B cell (primary cell): Measurements from ENCODE around the gene TMEM140. TPM values are rescaled to one million over a fixed set of nuclear protein-coding genes. Genes with fewer than 3 reads are reported as not detected.

Experiments
- ATAC-seq: fragments of 200-7000 bp; cut with Tn5 transposase; one replicate; pipeline ENCODE4 v1.10.0; 2021; ENCODE audit warnings: low read depth, mild to moderate bottlenecking, moderate number of reproducible peaks, moderate library complexity
- CTCF ChIA-PET: fragments of 350-600 bp; sonication (Branson Sonifier 250); formaldehyde crosslinking; loops from one replicate; lab custom pipeline; 2021; ENCODE audit warnings: antibody characterized with exemption, inconsistent platforms; lab: Charles Lee
- POLR2A ChIA-PET: fragments of 350-600 bp; sonication (Branson Sonifier 250); formaldehyde crosslinking; loops from one replicate; lab custom pipeline; 2021; ENCODE audit warnings: antibody characterized with exemption; lab: Charles Lee
- DNase-seq: peaks from one replicate; pipeline ENCODE4 v3.0.0; 2013
- H2AFZ ChIP-seq: 2 replicates; pipeline ENCODE4 v1.6.1; 2012; ENCODE audit warnings: mild to moderate bottlenecking, low read depth, low read length; ENCODE audit not compliant: insufficient read depth, poor library complexity, severe bottlenecking
- H3K27ac ChIP-seq, 2 donors: 1 replicate in 1 of 2; 2 replicates in 1 of 2; pipeline ENCODE4 v1.5.1; 2012 to 2013; ENCODE audit warnings: low read length in 2 of 2, mild to moderate bottlenecking in 2 of 2, moderate library complexity in 1 of 2
- H3K27me3 ChIP-seq, 4 experiments: fragments of 200-600 bp in 1 of 4; sonication (generic) in 1 of 4; replicated peaks in 1 of 4; 1 replicate in 2 of 4; 2 replicates in 2 of 4; pipeline versions ENCODE4 v1.6.1 to v1.7.0; 2013 to 2016; ENCODE audit warnings: low read length in 3 of 4, mild to moderate bottlenecking in 2 of 4, mixed read lengths in 1 of 4, moderate library complexity in 1 of 4; ENCODE audit not compliant: insufficient read depth in 4 of 4, control insufficient read depth in 3 of 4; ENCODE audit errors: control extremely low read depth in 1 of 4
- H3K36me3 ChIP-seq, 2 experiments: replicated peaks in 1 of 2; 1 replicate in 1 of 2; 2 replicates in 1 of 2; pipeline versions ENCODE4 v1.6.1 to v1.7.1; 2013; ENCODE audit warnings: low read length in 1 of 2; ENCODE audit not compliant: insufficient read depth in 2 of 2, control insufficient read depth in 1 of 2; ENCODE audit errors: control extremely low read depth in 1 of 2, extremely low read depth in 1 of 2
- H3K4me1 ChIP-seq, 2 donors: fragments of 200-600 bp in 1 of 2; sonication (generic) in 1 of 2; 1 replicate in 1 of 2; 2 replicates in 1 of 2; pipeline versions ENCODE4 v1.5.1 to v1.6.1; 2013 to 2017; ENCODE audit warnings: low read length in 2 of 2; ENCODE audit not compliant: control insufficient read depth in 2 of 2, insufficient read depth in 2 of 2
- H3K4me2 ChIP-seq: replicated peaks from 2 replicates; pipeline ENCODE3; 2012; ENCODE audit warnings: mild to moderate bottlenecking, low read depth, low read length; ENCODE audit not compliant: poor library complexity, severe bottlenecking
- H3K4me3 ChIP-seq, 5 experiments: fragments of 200-600 bp in 1 of 5; sonication (generic) in 1 of 5; 1 replicate in 3 of 5; 2 replicates in 2 of 5; pipeline versions ENCODE4 v1.5.1 to v1.7.0; 2011 to 2016; ENCODE audit warnings: low read length in 4 of 5, mild to moderate bottlenecking in 4 of 5, low read depth in 2 of 5, control low read depth in 1 of 5, moderate library complexity in 1 of 5; ENCODE audit not compliant: insufficient read depth in 1 of 5; ENCODE audit errors: control extremely low read depth in 1 of 5, extremely low read depth in 1 of 5
- H3K79me2 ChIP-seq: fragments of 200-600 bp; sonication (generic); one replicate; pipeline ENCODE4 v1.6.0; 2016; ENCODE audit warnings: low read length; ENCODE audit not compliant: control insufficient read depth, insufficient read depth
- H3K9ac ChIP-seq: fragments of 200-600 bp; sonication (generic); 2 replicates; pipeline ENCODE4 v1.6.1; 2017; ENCODE audit warnings: mild to moderate bottlenecking, low read length, moderate library complexity
- H3K9me3 ChIP-seq, 3 donors: one replicate each; pipeline versions ENCODE4 v1.6.1 to v1.7.1; 2013; ENCODE audit warnings: low read length in 2 of 3; ENCODE audit not compliant: control insufficient read depth in 2 of 3, insufficient read depth in 1 of 3; ENCODE audit errors: control extremely low read depth in 1 of 3
- H4K20me1 ChIP-seq: 2 replicates; pipeline ENCODE4 v1.6.0; 2012; ENCODE audit warnings: mild to moderate bottlenecking, low read length; ENCODE audit not compliant: insufficient read depth, control insufficient read depth, poor library complexity, severe bottlenecking
- H3K27ac Mint-ChIP-seq: one replicate; pipeline ENCODE4 v1.8.0; 2021; ENCODE audit warnings: mixed read lengths
- H3K27me3 Mint-ChIP-seq: one replicate; pipeline ENCODE4 v1.8.0; 2021; ENCODE audit warnings: mixed read lengths
- H3K4me1 Mint-ChIP-seq: one replicate; pipeline ENCODE4 v1.8.0; 2021; ENCODE audit warnings: mixed read lengths
- H3K4me3 Mint-ChIP-seq: one replicate; pipeline ENCODE4 v1.8.0; 2021; ENCODE audit warnings: mixed read lengths
- H3K9me3 Mint-ChIP-seq: one replicate; pipeline ENCODE4 v1.8.0; 2022; ENCODE audit warnings: mixed read lengths; ENCODE audit not compliant: insufficient read depth
- EZH2 ChIP-seq: IDR thresholded peaks from 2 replicates; pipeline ENCODE4 v1.6.1; 2012; ENCODE audit warnings: borderline replicate concordance, low read depth, mild to moderate bottlenecking, moderate library complexity, low read length; ENCODE audit not compliant: insufficient read depth, poor library complexity, severe bottlenecking
- WGBS: methylation state at CpG from one replicate; pipeline ENCODE4 v1.1.5; 2013; ENCODE audit warnings: missing lambda C conversion rate; ENCODE audit not compliant: insufficient coverage; 5-methylcytosine and 5-hydroxymethylcytosine counted together
- intact Hi-C: fragments of 100-400 bp; cut with micrococcal nuclease; formaldehyde crosslinking; loops from one replicate; pipeline ENCODE4 v1.10.0; 2022
- polyA plus RNA-seq: library from polyadenylated mRNA; depleted of rRNA; stranded (reverse); fragments of >200 nt; gene quantifications from 2 replicates; pipeline ENCODE4 v1.2.3, GENCODE V29; 2012
- total RNA-seq, 2 donors: library from RNA; stranded (reverse); fragments of 120-200 nt in 1 of 2; gene quantifications; 1 replicate in 1 of 2; 2 replicates in 1 of 2; pipeline versions ENCODE4 v1.2.3 to v1.2.4, GENCODE V29; 2013 to 2022
- TF ChIP-seq, protein P1 (sequence below): fragments of 200-600 bp; IDR thresholded peaks from one replicate; pipeline ENCODE4 v1.8.0; 2022; ENCODE audit warnings: antibody characterized with exemption, mild to moderate bottlenecking

TMEM140 gene
- total and polyA plus RNA-seq, 2 donors (not counting 1 experiment from before 2014, with no cell fraction given) = 3.8 to 79.1 TPM

DNA sequence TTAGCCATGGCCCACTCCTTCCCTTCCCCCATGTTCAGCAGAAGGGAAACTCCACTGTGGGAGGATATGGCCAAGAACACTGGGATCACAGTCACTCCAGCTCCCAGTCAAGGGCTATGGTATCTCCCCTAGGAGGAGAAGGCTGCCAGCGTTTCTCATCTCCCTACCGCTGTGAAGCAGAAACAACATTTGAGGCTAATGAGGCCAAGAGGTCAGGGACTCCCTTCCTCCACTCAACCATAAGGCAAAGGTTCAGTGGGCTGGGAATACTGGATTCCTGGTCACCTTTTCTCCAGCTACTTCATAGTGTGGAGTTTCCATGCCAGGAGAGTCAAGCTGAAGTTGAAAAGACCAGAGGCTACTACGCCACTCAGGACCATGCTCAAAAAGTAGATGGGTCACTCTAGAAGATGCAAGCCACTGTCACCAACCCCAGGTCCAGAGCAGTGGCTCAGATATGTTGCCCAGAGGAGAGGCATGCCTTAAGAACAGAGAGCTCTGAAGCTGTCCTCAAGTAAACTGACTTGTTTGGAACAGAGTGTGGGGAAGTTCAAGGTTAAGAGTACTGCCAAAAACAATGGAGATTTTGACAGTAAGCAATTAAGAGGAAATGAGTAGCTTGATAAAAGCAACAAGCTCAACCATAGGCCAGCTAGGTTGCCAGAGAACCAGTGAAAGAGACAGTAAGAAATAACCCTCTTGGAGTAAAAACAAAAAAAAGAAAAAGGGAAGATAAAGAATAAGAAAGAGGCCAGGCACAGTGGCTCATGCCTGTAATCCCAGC lies 3.8 kb upstream of the TMEM140 start:
- no peaks in the 10 kb centered on the region for H3K27me3 ChIP-seq
- no peak for DNase-seq
- no peak overlapping the region for H3K27ac Mint-ChIP-seq
- TF ChIP-seq, protein P1, sequence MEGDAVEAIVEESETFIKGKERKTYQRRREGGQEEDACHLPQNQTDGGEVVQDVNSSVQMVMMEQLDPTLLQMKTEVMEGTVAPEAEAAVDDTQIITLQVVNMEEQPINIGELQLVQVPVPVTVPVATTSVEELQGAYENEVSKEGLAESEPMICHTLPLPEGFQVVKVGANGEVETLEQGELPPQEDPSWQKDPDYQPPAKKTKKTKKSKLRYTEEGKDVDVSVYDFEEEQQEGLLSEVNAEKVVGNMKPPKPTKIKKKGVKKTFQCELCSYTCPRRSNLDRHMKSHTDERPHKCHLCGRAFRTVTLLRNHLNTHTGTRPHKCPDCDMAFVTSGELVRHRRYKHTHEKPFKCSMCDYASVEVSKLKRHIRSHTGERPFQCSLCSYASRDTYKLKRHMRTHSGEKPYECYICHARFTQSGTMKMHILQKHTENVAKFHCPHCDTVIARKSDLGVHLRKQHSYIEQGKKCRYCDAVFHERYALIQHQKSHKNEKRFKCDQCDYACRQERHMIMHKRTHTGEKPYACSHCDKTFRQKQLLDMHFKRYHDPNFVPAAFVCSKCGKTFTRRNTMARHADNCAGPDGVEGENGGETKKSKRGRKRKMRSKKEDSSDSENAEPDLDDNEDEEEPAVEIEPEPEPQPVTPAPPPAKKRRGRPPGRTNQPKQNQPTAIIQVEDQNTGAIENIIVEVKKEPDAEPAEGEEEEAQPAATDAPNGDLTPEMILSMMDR = no peak
- TF ChIP-seq EZH2 = no peak
- peaks cover 10% of the 10 kb centered on the region for H3K79me2 ChIP-seq
- no peak for ATAC-seq
- ChIA-PET CTCF (interaction anchor here (1.1 to 8.3 kb wide), 3 partner anchors 14 to 25 kb away, joined by 3 to 78 read pairs (median 3); partner anchors contain the start of gene CYREN), POLR2A (no interaction called here)
- no peaks in the 10 kb centered on the region for H3K9me3 ChIP-seq
- H3K9me3 Mint-ChIP-seq = no peaks in the 10 kb centered on the region
- 89% methylated on average over 1 of the region's 3 CpGs for WGBS
- H3K27ac ChIP-seq = no peak overlapping the region
- H3K27me3 Mint-ChIP-seq = no peaks in the 10 kb centered on the region
- H3K4me1 ChIP-seq = peaks cover 15 to 19% of the 10 kb centered on the region in 2 donors
- no peak overlapping the region for H3K4me2 ChIP-seq
- H3K4me3 ChIP-seq = no peak overlapping the region
- H4K20me1 ChIP-seq = no peaks in the 10 kb centered on the region
- no peak overlapping the region for H3K9ac ChIP-seq
- H3K4me3 Mint-ChIP-seq = no peak overlapping the region
- no peak overlapping the region for H2AFZ ChIP-seq
- H3K36me3 ChIP-seq = no peaks in the 10 kb centered on the region
- H3K4me1 Mint-ChIP-seq = peaks cover 26% of the 10 kb centered on the region
- intact Hi-C loops = no loop called here
